Fibroblast of the aortic adventitia (primary cell): ENCODE results near the gene LOXL4. TPM values are rescaled to one million over a fixed set of nuclear protein-coding genes. Genes with fewer than 3 reads are reported as not detected.

Experiments used
- DNase-seq: peaks from one replicate; pipeline ENCODE4 v3.0.0-alpha.2; 2010; ENCODE audit warnings: low read depth
- H3K4me3 ChIP-seq: 2 replicates; pipeline ENCODE4 v1.5.1; 2011; ENCODE audit warnings: low read depth, mild to moderate bottlenecking, control low read depth, low read length, moderate library complexity
- CTCF ChIP-seq: IDR thresholded peaks from 2 replicates; pipeline ENCODE4 v1.5.1; 2011; ENCODE audit warnings: mild to moderate bottlenecking, low read length, control low read depth, inconsistent platforms; ENCODE audit not compliant: insufficient read depth
- total RNA-seq: library from RNA; depleted of rRNA; stranded (reverse); fragments of >200 nt; gene quantifications from 2 replicates; pipeline ENCODE4 v1.2.3, GENCODE V29; 2012; ENCODE audit warnings: low replicate concordance

Gene LOXL4
- total RNA-seq, 1 donor, result 62.5 TPM

GRCh38 chr10:98295907-98296306 is 27.9 kb upstream of the LOXL4 start:
- no peak overlapping the region for H3K4me3 ChIP-seq
- peak; percentile 47 for DNase-seq
- no peak for TF ChIP-seq CTCF

- TF ChIP-seq CTCF, result no peak
- no peak for DNase-seq
- no peak overlapping the region for H3K4me3 ChIP-seq
Observed at GRCh38 chr10:98295401-98295811, 27.4 kb upstream of the LOXL4 start.

GRCh38 chr10:98294270-98294627 is 26.3 kb upstream of the LOXL4 start:
- DNase-seq, result no peak
- no peak for TF ChIP-seq CTCF
- H3K4me3 ChIP-seq, result no peak overlapping the region

GRCh38 chr10:98293550-98294269 is 25.7 kb upstream of the LOXL4 start:
- no peak for TF ChIP-seq CTCF
- no peak overlapping the region for H3K4me3 ChIP-seq
- no peak for DNase-seq

- DNase-seq, result no peak
- TF ChIP-seq CTCF, result no peak
- H3K4me3 ChIP-seq, result no peak overlapping the region
Observed at GRCh38 chr10:98292971-98293370, 25.0 kb upstream of the LOXL4 start.

- TF ChIP-seq CTCF, result no peak
- no peak overlapping the region for H3K4me3 ChIP-seq
- DNase-seq, result no peak
Observed at GRCh38 chr10:98289802-98290209, 21.8 kb upstream of the LOXL4 start.

GRCh38 chr10:98287321-98287720 is 19.3 kb upstream of the LOXL4 start:
- no peak for TF ChIP-seq CTCF
- H3K4me3 ChIP-seq, result no peak overlapping the region
- no peak for DNase-seq
